ENCODE measurements around the gene BCL7B.
"Not testable (repeated sequence)": the region's sequence is repeated elsewhere in the genome, so short reads cannot be mapped to it uniquely, and the experiment has no call there.

The BCL7B gene

GRCh38 chr7:73570977-73571376, 13.5 kb upstream of the BCL7B start:
- DNase-seq, result no peak

- no peak for DNase-seq
Measured at GRCh38 chr7:73570521-73570920, 13.0 kb upstream of the BCL7B start.

- DNase-seq, result no peak
Measured at GRCh38 chr7:73569042-73569608, 11.6 kb upstream of the BCL7B start.

GRCh38 chr7:73567846-73568685, 10.6 kb upstream of the BCL7B start:
- DNase-seq, result no peak

- no peak for DNase-seq
Measured at GRCh38 chr7:73567140-73567539, 9.7 kb upstream of the BCL7B start.

GRCh38 chr7:73566431-73566830, 8.9 kb upstream of the BCL7B start:
- DNase-seq, result not testable (repeated sequence)

- no peak for DNase-seq
Measured at GRCh38 chr7:73565675-73566340, 8.3 kb upstream of the BCL7B start.

- DNase-seq, result no peak
Measured at GRCh38 chr7:73560109-73560835, 2.8 kb upstream of the BCL7B start.

GRCh38 chr7:73557108-73557396, 438 bp downstream of the BCL7B start:
- peak; percentile 85 to 89 for DNase-seq

GRCh38 chr7:73556208-73557107, 1.0 kb downstream of the BCL7B start:
- DNase-seq, result no peak

GRCh38 chr7:73555411-73555982, 2.0 kb downstream of the BCL7B start:
- no peak for DNase-seq

GRCh38 chr7:73550093-73550492, 7.4 kb downstream of the BCL7B start:
- DNase-seq, result not testable (repeated sequence)

- no peak for DNase-seq
Measured at GRCh38 chr7:73549176-73549575, 8.3 kb downstream of the BCL7B start.

- no peak for DNase-seq
Measured at GRCh38 chr7:73547841-73548240, 9.6 kb downstream of the BCL7B start.

GRCh38 chr7:73544678-73545077, 12.8 kb downstream of the BCL7B start:
- no peak for DNase-seq

- DNase-seq, result no peak
Measured at GRCh38 chr7:73541722-73542121, 15.8 kb downstream of the BCL7B start.

- DNase-seq, result no peak
Measured at GRCh38 chr7:73539709-73540108, 17.8 kb downstream of the BCL7B start.

- not testable (repeated sequence) for DNase-seq
Measured at GRCh38 chr7:73538510-73538909, 19.0 kb downstream of the BCL7B start.

GRCh38 chr7:73537051-73537450, 20.4 kb downstream of the BCL7B start:
- no peak for DNase-seq

- DNase-seq, result no peak
Measured at GRCh38 chr7:73536479-73536878, 21.0 kb downstream of the BCL7B start.

GRCh38 chr7:73535918-73536317, 21.6 kb downstream of the BCL7B start:
- not testable (repeated sequence) for DNase-seq

GRCh38 chr7:73533742-73534141, 23.7 kb downstream of the BCL7B start:
- no peak for DNase-seq
